SKM-1 (cell line): ENCODE measurements around the gene PMM2.

Experiments used
- DNase-seq: peaks from one replicate; lab custom pipeline; 2025; ENCODE audit not compliant: unreplicated experiment; lab: John Stamatoyannopoulos, UW

PMM2 gene

DNA sequence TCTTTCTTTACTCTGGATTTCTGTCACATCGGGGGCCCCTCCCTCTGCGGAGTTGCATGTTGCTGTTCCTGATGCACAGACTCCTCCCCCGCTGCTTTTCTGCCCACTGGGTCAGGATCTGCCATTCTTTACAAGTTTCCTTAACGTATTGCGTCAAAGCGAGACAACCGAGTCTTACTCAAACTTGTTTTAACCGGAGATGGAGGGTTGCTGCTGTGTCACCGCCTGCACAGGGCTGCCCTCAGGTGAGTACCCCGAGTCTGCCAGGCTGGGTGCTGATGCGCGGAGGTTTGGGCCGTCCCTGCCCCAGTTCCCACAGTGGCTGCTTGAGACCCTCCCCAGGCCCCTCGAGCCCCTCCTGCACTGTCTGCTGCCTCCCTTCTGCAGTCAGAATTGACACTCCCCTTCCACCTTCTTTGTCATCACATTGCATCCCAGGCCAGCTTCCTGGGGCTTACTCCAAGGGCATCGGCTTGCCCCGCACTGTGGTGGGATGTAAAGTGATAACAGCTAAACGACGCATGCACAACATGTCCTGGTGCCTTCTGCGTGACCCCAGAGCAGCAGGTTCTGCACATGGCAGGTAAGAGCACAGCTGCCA, 51.9 kb downstream of the PMM2 start:
- DNase-seq = no peak

DNA sequence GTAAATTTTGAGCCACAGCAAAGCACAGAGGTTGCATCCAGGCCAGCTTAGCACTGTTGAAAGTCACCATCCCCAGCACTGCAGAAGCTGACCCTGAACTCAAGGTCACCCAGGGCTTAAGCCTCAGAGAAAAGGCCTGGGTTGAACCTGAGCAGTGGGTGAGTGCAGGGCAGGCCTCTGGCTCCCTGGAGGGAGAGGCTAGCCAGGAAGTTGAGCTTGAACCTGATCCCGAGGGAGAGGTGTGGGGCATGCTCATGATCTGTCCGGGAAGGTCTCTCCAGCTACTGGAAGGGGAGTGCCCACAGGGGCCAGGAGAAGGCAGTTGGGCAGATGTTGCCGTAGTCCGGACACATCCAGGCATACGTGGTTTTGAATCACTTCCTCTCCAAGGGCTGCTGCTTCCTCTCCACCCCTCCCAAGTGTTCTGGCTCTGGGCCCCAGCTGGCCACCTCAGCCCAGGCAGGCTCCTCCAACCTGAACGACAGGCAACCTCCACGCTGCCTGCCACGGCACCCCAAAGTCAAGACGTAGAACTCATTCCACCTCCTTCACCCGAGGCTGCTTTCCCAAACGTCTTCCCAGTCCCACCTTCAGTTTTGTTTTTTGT, 52.7 kb downstream of the PMM2 start:
- peak; percentile 45 for DNase-seq

DNA sequence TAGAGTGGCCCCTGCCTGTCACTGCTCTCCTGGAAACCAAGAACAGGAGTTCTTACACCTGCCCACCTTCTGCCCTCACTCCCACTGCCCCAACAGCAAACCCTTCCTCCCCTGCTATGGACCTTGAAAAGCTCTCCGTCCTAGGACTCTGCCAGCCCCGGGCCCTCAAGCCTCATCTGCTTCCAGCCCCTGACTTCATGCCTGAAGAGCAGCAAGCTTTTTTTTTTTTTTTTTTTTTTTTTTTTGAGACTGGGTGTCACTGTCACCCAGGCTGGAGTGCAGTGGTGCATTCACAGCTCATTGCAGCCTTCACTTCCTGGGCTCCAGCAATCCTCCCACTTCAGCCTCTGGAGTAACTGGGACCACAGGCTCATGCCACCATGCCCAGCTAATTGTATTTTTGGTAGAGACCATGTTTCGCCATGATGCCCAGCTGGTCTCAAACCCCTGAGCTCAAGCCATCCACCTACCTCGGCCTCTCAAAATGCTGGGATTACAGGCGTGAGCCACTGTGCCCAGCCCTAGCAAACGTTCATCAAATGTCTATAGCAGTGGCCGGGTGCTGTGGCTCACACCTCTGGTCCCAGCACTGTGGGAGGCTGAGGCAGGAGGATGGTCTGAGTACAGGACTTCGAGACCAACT, 54.2 kb downstream of the PMM2 start:
- DNase-seq = no peak

DNA sequence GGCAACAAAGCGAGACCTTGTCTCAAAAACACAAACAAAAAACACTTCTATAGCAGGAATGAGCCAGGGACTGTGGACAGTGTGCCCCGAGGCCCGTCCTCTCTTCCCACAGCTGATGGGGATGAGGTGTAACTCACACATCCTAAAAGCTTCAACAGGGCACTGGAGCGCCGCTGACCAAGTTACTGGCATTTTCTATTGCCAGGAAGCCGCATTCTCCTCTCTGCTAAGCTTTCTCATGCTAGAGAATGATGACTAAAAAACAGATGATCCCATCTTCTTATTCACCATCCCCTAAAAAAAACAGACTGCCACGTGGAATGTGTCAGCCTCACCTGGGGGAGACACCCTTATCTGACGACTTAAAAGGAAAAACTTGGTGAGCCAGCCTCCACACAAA, 54.9 kb downstream of the PMM2 start:
- no peak for DNase-seq

DNA sequence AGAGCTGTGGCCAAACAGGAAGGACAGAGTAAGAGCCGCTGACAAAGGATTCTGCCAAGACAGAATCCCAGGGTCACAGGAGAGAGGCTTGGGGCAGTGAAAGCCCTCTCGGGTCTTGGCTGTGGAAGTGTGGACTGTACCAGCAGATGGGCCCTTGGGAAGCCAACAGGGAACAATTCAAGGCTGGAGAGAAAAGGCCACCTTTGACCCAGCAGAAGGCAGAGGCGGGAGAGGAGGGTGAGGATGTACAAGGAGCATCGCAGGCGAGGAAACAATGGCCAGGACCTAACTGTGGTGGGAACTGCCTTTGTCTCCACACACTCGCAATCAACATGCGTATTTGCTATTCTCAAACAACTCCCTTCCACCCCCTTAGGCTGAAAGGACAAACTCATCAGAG, 55.5 kb downstream of the PMM2 start:
- DNase-seq = no peak

DNA sequence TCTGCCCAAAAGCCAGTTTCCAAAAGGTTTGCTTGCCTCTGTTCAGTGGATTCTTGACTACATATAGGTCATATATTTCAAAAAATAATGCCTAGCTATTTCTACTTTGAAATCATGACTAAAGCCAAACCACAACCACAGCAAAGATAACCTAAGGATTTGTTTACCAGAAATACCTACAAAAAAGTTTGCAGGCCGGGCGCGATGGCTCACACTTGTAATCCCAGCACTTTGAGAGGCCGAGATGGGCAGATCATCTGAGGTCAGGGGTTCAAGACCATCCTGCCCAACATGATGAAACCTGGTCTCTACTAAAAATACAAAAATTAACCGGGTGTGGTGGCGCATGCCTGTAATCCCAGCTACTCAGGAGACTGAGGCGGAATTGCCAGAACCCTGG, 56.0 kb downstream of the PMM2 start:
- no peak for DNase-seq

DNA sequence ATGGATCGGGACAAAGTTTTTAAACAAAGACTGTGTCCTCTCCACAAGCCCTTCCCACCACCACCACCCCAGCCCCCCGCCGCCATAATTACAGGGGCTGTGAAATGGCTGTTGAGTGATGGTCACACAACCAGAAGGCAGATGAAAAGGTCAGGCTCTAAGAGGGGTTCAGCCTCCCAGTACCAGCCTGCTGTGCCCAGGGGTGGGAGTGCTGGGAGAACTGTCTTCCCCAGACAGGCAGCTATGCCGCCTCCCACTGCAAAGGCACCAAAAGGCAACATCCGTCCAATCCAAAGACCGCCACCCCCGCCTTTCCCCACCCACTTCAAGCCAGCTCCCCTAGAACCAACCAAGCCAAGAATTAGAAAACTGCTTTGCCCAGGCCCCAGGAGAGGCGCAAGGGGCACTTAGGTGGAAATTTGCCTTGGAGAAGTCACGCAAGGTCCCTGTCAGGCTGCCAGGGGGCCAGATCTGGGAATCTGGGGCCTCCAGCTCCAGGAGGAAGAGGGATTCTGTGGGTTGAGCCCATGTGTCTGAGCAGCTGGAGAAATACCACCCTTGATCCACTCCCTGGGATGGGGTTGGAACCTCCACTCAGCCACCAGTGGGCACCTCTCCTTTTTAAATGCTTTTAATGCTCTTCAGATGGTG, 56.8 kb downstream of the PMM2 start:
- no peak for DNase-seq

DNA sequence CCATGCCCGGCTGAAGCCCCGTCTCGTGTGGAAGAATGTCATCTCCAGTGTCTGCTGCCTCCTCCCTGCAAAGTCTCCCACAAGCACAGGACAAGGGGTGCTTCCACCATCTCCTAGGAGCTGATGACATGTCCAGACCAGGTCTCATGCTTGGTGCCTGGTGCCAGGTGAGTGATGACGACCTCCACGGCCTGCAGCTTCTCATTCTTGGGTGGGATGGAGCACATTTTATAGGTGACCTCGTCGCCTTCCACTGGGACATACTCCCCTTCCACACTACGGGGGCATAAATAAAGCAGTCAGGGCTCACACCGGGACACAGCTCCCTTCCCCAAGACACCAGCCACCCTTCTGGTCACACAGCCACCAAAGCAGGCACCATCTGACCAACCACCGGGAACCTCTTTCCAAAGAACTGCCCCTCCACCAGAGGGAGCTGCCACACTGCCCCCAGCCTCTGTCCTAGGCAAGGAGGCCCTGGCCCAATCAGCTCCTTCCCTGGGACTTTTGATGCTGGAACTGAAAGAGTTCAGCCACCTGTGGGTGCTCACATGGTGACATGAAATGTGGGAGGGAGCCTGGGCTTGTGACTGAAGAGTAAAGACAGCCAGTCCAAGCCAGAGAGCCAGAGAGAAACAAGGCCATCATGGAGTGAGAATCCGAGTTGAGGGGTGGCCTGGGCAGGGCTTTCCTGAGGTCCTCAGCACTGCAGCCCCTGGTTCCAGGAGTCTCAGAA, 57.6 kb downstream of the PMM2 start:
- no peak for DNase-seq

DNA sequence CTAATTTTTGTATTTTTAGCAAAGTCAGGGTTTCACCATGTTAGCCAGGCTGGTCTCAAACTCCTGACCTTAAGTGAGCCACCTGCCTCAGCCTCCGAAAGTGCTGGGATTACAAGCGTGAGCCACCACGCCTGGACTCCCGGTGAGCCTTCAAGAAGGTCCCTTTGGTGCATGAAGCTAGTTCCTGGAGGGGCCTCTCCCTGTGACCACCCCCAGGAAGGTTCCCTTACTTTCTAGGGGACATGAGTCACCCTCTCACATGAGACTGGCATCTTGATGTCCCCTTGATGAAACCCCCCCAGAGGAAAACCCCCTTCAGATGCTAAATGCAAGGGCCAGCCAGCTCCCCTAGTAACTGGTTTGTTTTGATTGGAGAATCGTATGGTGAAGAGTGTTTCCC, 58.3 kb downstream of the PMM2 start:
- DNase-seq = no peak

DNA sequence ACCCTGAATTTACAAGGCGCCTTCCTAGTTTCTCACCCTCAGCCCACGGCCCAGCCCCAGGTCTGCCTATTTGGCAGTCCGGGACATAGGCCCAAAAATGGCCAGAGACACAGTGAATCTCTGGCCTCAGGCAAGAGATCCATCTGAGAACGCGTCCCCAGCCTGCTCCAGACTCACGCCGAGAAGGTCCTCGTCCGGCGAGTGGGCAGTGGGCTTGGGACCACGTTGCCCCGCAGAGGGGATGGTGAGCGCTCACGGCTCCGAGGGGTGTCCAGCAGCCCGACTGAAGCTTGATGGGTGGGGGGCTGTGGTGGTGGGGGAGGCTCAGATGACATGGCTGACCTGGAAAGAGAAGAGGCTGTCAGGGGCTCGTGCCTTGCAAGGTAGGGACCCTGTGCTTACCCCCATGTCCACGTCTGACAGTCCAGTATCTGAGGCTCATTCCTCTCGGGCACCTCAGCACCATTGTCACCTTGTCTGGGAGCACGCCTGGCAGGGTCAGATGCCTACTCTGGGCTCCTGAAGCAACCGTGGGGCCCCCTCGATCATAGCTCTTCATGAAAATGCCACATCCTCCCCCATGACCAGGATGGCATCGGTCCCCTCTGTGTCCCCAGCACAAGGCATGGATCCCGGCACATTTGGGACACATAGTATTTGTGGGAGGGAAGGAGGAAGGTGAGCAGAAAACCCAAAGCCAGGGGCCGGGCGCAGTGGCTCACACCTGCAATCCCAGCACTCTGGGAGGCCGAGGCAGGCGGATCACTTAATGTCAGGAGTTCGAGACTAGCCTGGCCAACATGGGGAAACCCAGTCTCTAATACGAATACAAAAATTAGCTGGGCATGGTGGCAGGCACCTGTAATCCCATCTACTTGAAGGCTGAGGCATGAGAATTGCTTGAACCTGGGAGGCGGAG, 61.6 kb downstream of the PMM2 start:
- no peak for DNase-seq

DNA sequence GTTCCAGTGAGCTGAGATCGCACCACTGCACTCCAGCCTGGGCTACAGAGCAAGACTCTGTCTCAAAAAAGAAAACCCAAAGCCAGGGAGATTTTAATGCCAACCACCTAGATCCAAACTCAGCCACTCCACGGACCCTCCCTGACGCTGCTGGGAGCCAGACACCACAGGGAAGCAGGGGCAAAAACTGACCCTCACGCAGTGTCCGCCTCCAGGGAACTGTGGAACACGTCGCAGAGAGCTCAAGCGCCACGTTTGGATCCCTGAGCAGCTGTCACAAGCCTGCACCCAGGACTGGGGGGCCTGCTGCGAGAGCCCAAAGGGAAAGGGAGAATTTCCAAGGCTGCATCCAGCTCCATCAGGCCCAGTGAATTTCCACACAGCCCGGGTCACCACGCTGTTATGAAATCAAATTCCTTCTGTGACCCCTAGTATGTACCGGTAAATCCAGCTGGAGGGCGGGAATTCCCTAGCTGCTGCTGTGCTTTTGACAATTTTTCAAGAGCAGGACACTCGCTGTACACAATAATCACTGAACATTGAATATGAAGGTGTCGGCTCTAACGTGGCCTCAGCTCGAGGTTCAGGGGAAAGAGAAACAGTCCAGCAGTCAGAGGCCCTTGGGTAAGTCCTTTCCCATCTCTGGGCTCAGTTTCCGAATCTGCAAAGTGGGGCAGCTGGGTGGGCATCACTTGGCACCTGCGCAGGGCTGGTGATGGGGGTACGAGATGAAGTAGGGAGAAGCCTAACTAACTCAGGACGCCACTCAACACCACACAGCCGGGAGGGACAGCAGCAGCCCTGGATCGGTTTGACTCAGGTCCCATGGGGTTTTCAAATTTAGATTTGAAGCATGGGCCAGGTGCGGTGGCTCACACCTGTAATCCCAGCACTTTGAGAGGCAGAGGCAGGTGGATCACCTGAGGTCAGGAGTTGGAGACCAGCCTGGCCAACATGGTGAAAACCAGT, 62.6 kb downstream of the PMM2 start:
- DNase-seq = no peak

DNA sequence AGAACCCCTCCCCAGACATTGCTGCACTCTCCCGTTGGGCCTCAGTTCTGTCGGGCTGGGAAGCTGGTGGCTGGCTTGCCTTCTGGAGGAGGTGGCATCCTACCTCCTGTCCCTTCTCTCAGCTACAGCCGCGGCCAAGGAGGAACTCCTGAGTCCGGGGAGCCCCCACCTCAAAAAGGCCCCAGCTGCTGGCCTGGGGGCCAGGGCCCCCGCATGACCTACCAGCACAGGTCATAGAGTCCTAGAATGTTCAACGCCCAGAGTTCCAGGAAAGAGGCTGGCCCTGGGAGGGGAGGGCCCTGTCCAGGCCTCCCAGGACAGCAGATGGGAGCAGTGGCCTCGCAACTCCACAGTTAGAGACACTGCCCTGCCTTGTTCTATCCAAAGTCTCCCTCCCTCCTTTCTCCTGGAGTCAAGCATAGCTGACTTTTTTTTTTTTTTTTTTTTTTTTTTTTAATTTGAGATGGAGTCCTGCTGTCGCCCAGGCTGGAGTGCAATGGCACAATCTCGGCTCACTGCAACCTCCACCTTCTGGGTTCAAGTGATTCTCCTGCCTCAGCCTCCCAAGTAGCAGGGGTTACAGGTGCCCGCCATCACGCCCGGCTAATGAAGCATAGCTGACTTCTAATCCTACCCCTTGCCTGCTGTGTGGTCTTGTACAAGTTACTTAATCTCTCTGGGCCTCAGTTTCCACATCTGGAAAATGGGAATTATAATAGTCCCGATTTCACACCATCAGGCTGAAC, 64.1 kb downstream of the PMM2 start:
- DNase-seq = no peak

DNA sequence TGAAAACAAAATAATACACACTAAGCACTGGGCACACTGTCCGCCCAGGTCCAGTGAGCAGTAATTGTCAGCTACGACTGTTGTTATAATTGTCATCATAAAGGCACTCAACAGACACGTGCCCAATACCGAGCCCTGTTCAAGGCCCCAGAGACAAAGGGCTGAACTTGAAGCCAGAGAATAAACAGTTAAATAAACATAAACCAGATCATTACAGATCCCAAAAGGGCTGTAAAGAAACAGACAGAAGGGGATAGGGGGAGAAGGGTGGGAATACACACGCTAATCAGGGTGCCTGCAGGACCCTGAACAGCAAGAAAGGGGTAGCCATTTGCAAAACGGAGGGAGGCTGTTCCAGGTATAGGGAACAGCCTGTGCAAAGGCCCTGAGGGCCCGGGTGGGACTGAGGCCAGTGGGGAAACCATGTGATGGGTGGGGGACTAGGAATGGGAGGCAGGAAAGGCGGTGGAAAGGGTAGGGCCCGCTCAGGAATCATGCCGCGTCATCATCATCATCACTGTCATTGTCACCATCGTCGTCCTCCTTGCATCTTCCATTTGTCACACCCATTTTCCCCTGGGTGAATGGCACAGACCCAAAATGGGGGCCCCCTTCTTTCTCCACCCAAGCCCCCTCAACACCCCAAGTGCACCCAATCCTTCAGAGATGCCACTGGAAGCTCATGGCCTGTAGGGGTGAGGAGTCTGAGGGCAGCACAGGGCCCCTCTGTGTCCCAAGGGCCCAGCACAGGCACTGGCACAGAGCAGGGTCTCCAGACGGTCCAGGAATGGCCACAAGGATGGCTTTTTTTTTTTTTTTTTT, 64.9 kb downstream of the PMM2 start:
- DNase-seq = no peak

DNA sequence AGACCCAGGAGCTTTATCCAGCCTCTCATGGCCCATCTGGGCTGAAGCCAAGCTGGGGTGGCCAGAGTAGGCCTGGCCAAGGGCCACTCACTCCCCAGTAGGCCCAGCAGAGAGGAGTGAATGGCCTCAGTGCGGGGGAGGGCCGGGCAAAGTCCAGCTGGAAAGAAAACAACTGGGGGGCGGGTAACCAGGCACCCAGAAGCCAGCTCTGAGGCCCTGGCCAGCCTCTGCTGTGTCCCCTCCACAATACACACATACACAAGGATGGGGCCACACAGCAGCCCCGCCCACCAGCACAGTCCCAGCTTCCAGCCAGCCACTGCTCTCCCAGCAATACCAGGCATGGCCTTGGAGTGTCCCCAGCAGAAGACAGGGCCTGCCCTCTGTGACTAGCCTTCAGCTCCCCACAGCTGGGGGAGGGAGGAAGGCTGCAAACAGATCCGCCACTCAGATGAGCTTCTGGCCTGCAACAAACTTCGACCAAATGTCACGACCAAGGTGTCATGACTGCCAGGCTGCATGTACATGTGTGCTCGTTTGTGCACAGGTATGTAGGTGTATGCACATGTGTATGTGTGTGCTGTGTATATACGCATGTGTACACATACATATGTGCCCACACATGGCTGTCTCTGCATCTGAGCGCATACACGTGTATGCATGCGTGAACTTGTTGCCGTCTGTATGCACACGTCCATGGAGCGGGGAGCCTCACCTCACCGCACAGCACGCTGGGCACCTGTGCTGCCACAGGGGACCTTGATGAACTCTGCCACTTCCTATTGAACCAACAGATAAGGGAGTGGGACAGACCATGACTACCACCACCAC, 66.2 kb downstream of the PMM2 start:
- no peak for DNase-seq

DNA sequence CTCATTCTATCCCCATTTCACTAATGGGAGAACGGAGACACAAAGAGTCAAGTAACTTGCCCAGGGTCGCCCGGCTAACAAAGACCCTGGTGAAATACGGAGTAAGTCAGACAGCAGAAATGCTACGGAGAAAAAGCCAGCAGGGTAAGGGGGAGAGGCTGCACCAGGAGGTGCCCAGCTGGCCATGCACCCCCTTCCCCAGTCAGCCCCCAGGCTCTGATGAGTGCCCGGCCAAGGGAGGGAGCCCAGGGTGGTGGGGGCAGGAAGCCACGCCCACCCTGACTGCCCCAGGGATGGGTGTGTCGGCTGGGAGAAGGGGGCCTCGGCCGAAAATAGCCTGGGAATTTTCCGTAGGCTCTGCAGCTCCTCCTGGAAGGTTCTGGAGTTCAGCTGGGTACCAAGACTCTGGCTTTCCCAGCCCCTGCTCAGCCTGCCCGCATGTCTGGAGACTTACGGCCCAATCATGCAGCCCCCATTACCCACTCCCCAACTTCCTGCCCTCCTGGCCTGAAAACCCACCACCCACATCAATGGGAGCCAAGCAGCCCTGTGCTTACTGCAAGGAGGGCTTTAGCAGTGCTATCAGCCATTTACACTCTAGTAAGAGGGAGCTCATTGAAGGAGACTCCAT, 67.0 kb downstream of the PMM2 start:
- DNase-seq = no peak

DNA sequence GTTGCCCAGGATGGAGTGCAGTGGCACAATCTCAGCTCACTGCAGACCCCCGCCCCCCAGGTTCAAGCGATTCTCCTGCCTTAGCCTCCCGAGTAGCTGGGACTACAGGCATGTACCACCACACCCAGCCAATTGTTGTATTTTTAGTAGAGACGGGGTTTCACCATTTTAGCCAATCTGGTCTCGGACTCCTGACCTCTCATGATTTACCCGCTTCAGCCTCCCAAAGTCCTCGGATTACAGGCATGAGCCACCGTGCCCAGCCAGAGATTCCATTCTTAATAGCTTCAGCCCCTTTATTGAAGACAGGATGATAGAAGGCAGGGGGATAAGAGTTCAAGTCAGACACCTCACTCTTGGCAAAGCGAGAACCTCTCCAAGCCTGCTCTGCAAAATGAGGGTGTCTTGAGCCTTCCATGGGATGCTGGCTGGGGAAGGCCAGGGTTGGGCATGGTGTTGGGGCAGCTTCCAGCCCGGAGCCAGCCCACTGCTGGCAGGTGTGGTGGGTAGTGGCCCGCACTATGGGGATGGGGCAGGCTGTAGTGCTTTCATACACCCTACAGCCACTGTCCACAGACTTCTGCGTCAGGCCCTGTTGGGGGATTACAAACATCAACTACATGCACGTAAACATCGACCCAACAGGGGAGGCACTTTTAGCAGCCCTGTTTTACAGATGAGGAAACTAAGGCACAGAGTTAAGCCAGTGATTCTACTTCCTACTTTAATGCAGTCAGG, 67.7 kb downstream of the PMM2 start:
- DNase-seq = no peak
